Stimulated activated CD4-positive, alpha-beta T cell treated with anti-CD3 and anti-CD28 coated beads, TNF-alpha, amount 100 ng/mL, for 24 hours (primary cell): ENCODE results near the gene BMP6.

Experiments used
- DNase-seq, 3 experiments: peaks; one replicate each; pipeline ENCODE4 v3.0.0-alpha.2; 2020; ENCODE audit warnings: low read depth in 3 of 3

BMP6 gene

GRCh38 chr6:7719364-7719850 lies 6.5 kb upstream of the BMP6 start:
- no peak for DNase-seq

GRCh38 chr6:7720346-7720745 lies 5.6 kb upstream of the BMP6 start:
- DNase-seq, result no peak

DNA sequence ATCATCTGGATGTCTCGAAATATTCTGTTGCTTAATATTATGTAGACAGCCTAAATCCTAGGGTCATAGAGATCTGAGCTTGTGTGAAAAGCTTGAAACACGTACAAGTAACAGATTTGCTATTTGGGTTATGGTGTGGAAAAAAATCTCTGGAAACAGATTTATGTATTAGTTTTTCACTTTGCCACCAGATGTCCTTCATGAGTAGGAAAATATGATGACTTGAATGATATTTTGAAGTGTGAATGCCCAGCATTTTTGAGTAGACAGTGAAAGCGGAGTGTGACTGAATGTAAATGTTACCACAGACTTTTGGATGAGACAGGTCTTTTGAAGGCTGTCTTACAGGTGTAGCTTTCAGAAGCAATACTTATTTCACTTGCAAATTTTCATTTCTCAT lies 4.2 kb upstream of the BMP6 start:
- DNase-seq, result no peak

DNA sequence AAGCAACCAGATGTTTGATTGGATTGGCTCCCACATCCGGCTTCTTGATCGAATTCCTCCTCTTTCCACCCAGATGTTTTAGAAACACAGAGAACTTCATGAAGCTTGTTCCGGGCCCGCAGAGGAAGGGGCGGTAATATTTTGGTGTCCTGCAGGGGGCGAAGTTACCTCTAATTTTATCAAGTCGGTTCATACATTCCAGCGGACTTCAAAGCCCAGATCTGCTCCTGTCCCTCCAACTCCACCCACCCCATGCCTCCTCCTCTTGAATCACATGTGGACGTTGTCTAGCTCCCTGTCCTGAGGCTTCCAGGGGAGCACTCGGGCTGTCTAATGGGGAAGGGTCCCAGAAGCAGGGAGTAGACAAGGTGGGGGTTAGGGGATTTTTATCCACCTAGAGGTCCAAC lies 2.9 kb upstream of the BMP6 start:
- DNase-seq, result peak; percentile 34 to 69 (median 37)

- DNase-seq, result no peak
Measured at GRCh38 chr6:7723554-7723953, 2.3 kb upstream of the BMP6 start.

DNA sequence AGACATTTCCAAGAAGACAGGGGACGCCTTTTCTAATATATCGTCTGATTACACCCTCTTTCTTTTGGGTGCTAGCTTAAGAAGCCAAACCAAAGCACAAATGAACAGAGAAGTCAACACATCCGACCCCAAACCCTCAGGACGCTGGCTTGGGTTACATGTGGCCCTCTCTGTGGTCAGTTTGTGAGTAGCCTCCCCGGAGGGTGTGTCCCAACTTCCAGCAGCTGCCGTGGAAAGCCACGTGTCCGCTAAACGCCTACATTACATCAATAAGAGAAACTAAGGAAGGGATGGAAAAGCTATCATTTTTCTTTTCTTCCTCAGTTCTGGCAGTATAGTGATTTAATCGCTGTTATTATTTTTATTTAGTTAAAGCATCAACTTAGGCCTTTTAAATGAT lies 487 bp upstream of the BMP6 start:
- no peak for DNase-seq

GRCh38 chr6:7726416-7727085 lies 652 bp downstream of the BMP6 start:
- no peak for DNase-seq

DNA sequence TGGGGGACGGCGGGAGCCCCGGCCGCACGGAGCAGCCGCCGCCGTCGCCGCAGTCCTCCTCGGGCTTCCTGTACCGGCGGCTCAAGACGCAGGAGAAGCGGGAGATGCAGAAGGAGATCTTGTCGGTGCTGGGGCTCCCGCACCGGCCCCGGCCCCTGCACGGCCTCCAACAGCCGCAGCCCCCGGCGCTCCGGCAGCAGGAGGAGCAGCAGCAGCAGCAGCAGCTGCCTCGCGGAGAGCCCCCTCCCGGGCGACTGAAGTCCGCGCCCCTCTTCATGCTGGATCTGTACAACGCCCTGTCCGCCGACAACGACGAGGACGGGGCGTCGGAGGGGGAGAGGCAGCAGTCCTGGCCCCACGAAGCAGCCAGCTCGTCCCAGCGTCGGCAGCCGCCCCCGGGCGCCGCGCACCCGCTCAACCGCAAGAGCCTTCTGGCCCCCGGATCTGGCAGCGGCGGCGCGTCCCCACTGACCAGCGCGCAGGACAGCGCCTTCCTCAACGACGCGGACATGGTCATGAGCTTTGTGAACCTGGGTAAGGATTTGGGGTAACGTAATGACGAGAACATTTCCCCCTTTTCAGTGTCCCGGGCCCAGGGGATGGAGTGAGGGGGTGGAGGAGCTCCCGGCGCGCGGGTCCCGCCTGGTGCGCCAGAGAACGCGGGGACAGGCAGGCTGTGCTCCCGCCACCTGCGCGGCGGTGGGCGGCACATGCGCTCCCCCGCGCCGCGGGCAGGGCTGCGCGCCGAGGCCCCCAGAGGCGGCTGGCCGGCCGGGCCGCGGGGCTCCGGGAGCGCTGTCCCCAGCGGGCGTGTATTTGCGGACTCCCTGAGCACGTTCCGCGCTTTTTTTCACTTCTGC lies 1.4 kb downstream of the BMP6 start:
- DNase-seq, result no peak

GRCh38 chr6:7727946-7728854 lies 2.3 kb downstream of the BMP6 start:
- DNase-seq, result peak in 1 of 3 experiments; percentile 22

GRCh38 chr6:7728855-7729590 lies 3.1 kb downstream of the BMP6 start:
- no peak for DNase-seq

DNA sequence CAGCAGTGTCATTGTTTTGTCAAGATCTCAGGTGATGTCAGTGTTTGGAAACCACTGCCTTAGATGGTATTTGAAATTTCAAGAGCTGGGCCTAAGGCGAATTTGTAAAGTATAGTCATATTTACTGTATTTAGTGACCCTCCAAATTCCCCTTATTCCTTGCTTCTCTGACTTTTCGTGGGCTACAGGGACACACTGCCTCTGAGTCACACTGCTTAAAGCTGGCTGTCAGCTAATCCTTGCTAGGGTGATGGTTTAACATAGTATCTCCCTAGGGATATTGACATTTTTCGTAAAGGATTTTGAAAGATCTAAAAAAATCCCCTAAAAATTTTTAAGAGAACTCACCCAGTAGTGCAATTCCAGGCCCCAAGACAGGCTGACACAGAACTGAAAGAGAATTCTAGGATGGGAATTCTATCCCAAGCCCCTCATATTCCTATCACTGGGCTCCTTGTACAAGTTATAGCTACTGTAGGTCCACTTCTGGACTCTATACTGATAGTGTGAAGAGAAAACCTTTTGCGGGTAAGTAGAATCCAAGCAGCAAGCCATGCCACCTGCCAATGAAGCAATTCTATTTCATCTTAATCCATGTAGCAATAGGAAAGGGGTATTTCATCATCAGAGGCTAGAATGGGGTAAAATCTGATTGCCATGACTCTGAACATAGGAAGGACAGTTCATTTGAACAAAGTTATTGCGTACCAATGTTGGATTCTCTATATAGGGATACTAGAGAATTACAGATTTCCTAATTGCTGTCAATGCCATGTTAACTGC lies 4.3 kb downstream of the BMP6 start:
- no peak for DNase-seq

DNA sequence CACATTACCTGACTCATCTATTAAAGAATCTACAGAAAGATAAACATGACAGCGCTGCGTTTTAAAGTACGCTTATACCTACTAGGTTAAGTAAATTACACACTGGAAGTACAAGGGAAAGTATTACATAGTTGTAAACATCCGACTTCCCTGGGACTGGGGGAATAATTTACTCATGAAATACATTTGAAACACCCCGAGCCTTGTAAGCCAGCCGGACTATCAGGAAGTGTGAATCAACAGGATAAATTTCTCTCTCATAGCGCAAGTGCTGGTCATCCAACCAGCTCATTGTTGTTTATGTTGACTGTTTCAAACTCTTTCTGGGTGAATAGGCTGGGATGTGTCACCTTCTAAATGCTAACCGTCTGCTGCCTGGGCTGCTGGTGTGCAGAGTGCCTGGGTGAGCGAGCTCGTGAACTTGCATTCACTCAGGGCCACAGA lies 4.9 kb downstream of the BMP6 start:
- DNase-seq, result no peak

DNA sequence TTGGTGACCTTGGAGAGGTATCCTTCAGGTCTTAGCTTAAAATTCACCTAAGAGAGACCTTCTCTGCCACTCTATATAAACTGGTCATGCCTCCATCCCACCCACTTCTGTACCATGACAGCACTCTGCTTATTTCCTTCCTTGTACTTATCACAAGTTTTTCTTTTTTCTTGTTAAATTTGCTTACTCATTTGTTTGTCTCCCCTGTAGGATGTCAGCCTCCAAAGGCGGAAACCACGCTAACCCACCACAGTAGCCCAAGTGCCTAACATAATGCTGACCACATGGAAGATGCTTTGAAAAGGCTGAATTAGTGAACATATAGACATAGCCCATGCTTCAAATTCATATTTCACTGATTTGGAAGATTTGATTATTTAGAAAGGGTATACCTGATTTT lies 5.4 kb downstream of the BMP6 start:
- DNase-seq, result no peak

GRCh38 chr6:7732228-7732627 lies 6.3 kb downstream of the BMP6 start:
- DNase-seq, result no peak

DNA sequence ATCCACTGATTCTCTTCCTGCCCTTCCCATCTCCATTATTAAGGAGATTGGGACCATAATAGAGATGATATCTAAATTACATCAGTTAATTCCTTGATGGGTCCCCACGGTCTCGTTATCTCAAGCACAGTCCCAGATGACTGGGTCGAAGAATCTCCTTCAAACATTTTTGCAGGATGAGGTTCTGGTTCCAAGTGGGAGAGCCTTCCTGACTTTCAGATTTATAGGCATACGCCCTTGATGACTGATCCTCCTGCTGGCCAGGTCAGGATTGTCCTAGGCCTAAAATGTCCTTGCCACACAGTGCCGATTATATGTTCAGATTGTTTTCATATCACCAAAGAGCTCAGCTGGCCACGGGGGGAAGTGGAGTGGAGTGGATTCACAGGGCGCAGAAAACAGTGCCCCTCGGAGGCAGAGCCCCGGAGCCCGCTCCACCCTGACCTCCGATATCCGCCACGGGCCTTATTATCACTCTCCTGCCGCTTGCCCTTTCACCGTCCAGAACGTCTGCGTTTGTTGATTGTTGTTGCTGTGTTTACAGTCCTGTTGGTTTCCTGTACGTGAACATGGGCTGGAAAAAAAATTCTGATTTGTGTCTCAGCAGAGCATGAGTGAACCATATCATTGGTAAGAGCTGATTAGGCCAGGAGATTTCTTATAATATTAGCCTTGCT lies 8.9 kb downstream of the BMP6 start:
- no peak for DNase-seq

- no peak for DNase-seq
Measured at GRCh38 chr6:7737106-7737505, 11.2 kb downstream of the BMP6 start.

- DNase-seq, result no peak
Measured at GRCh38 chr6:7737867-7738266, 12.0 kb downstream of the BMP6 start.

- DNase-seq, result no peak
Measured at GRCh38 chr6:7742223-7742785, 16.4 kb downstream of the BMP6 start.

DNA sequence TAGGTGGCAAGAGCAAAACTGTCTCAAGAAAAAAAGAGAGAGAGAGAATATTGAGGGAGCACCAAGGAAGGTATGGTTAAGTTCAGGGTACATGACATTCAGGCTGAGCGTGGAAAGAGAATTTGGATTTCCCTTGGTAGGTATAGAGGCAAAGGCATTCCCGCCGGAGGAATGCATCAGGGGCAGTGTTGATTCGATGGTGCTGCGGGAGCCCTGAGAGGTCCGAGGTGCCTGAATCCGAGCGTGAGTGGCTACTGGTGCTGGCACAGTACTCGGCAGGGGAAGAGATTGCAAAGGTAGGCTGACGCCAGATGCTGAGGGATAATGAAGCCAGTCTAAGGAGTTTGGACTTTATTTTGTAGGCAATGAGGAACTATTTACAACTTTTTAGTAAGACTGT lies 20.0 kb downstream of the BMP6 start:
- no peak for DNase-seq

DNA sequence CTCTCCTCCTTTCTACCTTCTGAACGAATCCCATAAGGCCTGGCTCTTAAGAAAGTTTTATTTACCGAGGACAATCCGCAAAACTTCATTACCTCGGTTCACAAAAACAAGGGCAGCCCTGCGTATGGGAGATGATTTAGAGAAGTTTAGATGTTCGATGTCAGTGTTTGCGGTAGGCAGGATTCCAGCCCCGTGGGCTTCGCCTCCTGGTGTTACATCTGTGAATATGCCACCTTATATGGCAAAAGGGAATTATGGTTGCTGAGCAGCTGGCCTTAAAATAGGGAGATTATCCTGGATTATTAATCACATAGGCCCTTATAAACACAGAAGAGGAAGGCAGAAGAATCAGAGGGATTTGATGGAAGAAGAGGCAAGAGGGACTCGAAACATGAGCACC lies 21.1 kb downstream of the BMP6 start:
- DNase-seq, result no peak
